DND-41 (cell line): Measurements from ENCODE around the gene LRRC23.

Experiments
- ATAC-seq: fragments of 200-7000 bp; cut with Tn5 transposase; 3 replicates; pipeline ENCODE4 v1.9.1; 2021; ENCODE audit warnings: low read depth; ENCODE audit not compliant: insufficient read depth
- DNase-seq: peaks from one replicate; pipeline ENCODE4 v3.0.0-alpha.2; 2020
- H2AFZ ChIP-seq: 2 replicates; pipeline ENCODE4 v1.6.0; 2012; ENCODE audit warnings: low read depth, low read length
- H3K27ac ChIP-seq: 2 replicates; pipeline ENCODE4 v1.5.1; 2012; ENCODE audit warnings: low read length, inconsistent platforms
- H3K27me3 ChIP-seq: fragments of 200-600 bp; sonication (generic); 2 replicates; pipeline ENCODE4 v1.6.0; 2012; ENCODE audit warnings: low read length, mild to moderate bottlenecking, inconsistent platforms; ENCODE audit not compliant: insufficient read depth, poor library complexity
- H3K36me3 ChIP-seq: 2 replicates; pipeline ENCODE4 v1.5.1; 2012; ENCODE audit warnings: low read length, inconsistent platforms; ENCODE audit not compliant: insufficient read depth
- H3K4me1 ChIP-seq: 2 replicates; pipeline ENCODE4 v1.5.1; 2012; ENCODE audit warnings: mild to moderate bottlenecking, low read length; ENCODE audit not compliant: insufficient read depth
- H3K4me2 ChIP-seq: 2 replicates; pipeline ENCODE4 v1.6.0; 2012; ENCODE audit warnings: mild to moderate bottlenecking, moderate library complexity, low read length, inconsistent platforms; ENCODE audit not compliant: insufficient read depth
- H3K4me3 ChIP-seq, 2 experiments: fragments of 200-600 bp in 1 of 2; shearing (Covaris generic) in 1 of 2; 2 replicates each; pipeline ENCODE4 v1.5.1; 2012 to 2016; ENCODE audit warnings: inconsistent platforms in 2 of 2, low read length in 2 of 2, mild to moderate bottlenecking in 2 of 2, low read depth in 1 of 2, moderate library complexity in 1 of 2
- H3K79me2 ChIP-seq: 2 replicates; pipeline ENCODE4 v1.6.0; 2012; ENCODE audit warnings: low read length, inconsistent platforms; ENCODE audit not compliant: insufficient read depth
- H3K9ac ChIP-seq: 2 replicates; pipeline ENCODE4 v1.6.0; 2012; ENCODE audit warnings: low read depth, mild to moderate bottlenecking, inconsistent platforms, low read length, moderate library complexity
- H3K9me3 ChIP-seq: 2 replicates; pipeline ENCODE4 v1.5.1; 2012; ENCODE audit warnings: low read length, moderate library complexity, mild to moderate bottlenecking, inconsistent platforms; ENCODE audit not compliant: insufficient read depth, severe bottlenecking
- H4K20me1 ChIP-seq: 2 replicates; pipeline ENCODE4 v1.6.0; 2012; ENCODE audit warnings: low read length; ENCODE audit not compliant: insufficient read depth
- EZH2 ChIP-seq: IDR thresholded peaks from 3 replicates; pipeline ENCODE4 v1.6.1; 2012; ENCODE audit warnings: borderline replicate concordance, low read depth, mild to moderate bottlenecking, moderate library complexity, low read length, inconsistent platforms; ENCODE audit not compliant: severe bottlenecking
- TF ChIP-seq, protein P1 (sequence below): IDR thresholded peaks from 2 replicates; pipeline ENCODE4 v1.5.1; 2012; ENCODE audit warnings: borderline replicate concordance, low read length, moderate library complexity, mild to moderate bottlenecking; ENCODE audit not compliant: poor library complexity, severe bottlenecking; ENCODE audit errors: extremely low read depth

LRRC23 gene

DNA sequence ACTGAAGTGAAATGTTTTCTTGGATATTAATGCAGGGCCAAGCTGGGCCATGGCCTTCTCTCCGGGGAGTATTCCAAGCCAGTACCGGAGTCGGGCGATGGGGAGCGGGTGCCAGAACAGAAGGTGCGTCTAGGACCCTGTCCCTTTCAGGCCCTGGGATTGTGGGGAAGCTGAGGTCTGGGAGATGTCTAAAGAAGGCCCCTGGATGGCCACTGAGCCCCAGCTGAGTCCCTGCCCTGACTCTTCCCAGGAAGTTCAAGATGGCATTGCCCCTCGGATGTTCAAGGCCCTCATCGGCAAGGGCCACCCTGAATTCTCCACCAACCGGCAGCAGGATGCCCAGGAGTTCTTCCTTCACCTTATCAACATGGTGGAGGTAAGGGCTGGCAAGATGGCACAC, 44.5 kb upstream of the LRRC23 start:
- DNase-seq (no peak), ATAC-seq (no peak)
- H3K4me1 ChIP-seq, result no peaks in the 10 kb centered on the region
- peaks cover 9% of the 10 kb centered on the region for H3K79me2 ChIP-seq
- no peak overlapping the region for H3K4me2 ChIP-seq
- no peak overlapping the region for H3K27ac ChIP-seq
- peaks cover 97% of the 10 kb centered on the region for H3K36me3 ChIP-seq
- H3K9me3 ChIP-seq, result no peaks in the 10 kb centered on the region
- H3K27me3 ChIP-seq, result no peaks in the 10 kb centered on the region
- TF ChIP-seq EZH2, result no peak
- TF ChIP-seq, protein P1, sequence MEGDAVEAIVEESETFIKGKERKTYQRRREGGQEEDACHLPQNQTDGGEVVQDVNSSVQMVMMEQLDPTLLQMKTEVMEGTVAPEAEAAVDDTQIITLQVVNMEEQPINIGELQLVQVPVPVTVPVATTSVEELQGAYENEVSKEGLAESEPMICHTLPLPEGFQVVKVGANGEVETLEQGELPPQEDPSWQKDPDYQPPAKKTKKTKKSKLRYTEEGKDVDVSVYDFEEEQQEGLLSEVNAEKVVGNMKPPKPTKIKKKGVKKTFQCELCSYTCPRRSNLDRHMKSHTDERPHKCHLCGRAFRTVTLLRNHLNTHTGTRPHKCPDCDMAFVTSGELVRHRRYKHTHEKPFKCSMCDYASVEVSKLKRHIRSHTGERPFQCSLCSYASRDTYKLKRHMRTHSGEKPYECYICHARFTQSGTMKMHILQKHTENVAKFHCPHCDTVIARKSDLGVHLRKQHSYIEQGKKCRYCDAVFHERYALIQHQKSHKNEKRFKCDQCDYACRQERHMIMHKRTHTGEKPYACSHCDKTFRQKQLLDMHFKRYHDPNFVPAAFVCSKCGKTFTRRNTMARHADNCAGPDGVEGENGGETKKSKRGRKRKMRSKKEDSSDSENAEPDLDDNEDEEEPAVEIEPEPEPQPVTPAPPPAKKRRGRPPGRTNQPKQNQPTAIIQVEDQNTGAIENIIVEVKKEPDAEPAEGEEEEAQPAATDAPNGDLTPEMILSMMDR, result no peak
- no peak overlapping the region for H2AFZ ChIP-seq
- peaks cover 4% of the 10 kb centered on the region; the same call in 1 of the 2 replicates for H4K20me1 ChIP-seq
- H3K9ac ChIP-seq, result no peak overlapping the region
- no peak overlapping the region for H3K4me3 ChIP-seq

DNA sequence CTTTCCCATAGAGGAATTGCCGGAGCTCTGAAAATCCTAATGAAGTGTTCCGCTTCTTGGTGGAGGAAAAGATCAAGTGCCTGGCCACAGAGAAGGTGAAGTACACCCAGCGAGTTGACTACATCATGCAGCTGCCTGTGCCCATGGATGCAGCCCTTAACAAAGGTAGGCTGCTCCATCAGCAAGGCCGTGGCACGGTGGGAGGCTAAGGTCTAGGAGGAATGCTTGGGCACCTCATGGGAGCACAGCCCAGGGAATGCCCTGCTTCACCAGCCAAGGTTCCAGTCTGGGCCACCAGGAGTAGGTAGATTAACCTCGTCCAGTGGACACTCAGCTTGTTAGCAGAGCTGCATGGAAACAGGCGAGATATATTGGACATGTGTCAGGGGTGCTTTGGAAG, 43.7 kb upstream of the LRRC23 start:
- peaks cover 3% of the 10 kb centered on the region; the same call in 1 of the 2 replicates for H4K20me1 ChIP-seq
- peaks cover 96% of the 10 kb centered on the region for H3K36me3 ChIP-seq
- H3K27ac ChIP-seq, result no peak overlapping the region
- no peak overlapping the region for H3K4me3 ChIP-seq
- H3K4me2 ChIP-seq, result no peak overlapping the region
- H3K9ac ChIP-seq, result no peak overlapping the region
- no peaks in the 10 kb centered on the region for H3K27me3 ChIP-seq
- 0 out of 2 replicates have a peak, but pooled peaks cover under 1% of the 10 kb centered on the region for H3K79me2 ChIP-seq
- H3K9me3 ChIP-seq, result no peaks in the 10 kb centered on the region
- no peak for TF ChIP-seq EZH2
- TF ChIP-seq, protein P1, result no peak
- H3K4me1 ChIP-seq, result no peaks in the 10 kb centered on the region
- H2AFZ ChIP-seq, result no peak overlapping the region
- DNase-seq, result no peak
- ATAC-seq, result no peak

DNA sequence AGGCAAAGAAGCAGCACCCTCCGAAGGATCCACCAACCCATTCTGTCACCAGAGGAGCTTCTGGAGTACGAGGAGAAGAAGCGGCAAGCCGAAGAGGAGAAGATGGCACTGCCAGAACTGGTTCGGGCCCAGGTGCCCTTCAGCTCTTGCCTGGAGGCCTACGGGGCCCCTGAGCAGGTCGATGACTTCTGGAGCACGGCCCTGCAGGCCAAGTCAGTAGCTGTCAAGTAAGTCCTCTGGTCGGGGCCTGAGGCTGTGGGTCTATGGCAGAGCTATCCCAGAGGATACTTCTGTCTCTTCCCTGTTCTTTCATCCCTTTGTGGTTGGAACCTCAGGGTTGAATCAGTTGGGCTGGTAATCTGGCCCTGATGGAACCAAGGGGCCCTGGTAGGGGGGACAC, 43.2 kb upstream of the LRRC23 start:
- H3K36me3 ChIP-seq, result peaks cover 95% of the 10 kb centered on the region
- H3K4me1 ChIP-seq, result peaks cover 1% of the 10 kb centered on the region; the same call in 1 of the 2 replicates
- no peak overlapping the region for H2AFZ ChIP-seq
- H3K9ac ChIP-seq, result no peak overlapping the region
- TF ChIP-seq EZH2, result no peak
- TF ChIP-seq, protein P1, result no peak
- no peaks in the 10 kb centered on the region for H3K9me3 ChIP-seq
- DNase-seq, result no peak
- H3K4me3 ChIP-seq, result no peak overlapping the region
- peaks cover 2% of the 10 kb centered on the region; the same call in 1 of the 2 replicates for H4K20me1 ChIP-seq
- no peak for ATAC-seq
- no peak overlapping the region for H3K4me2 ChIP-seq
- H3K27ac ChIP-seq, result no peak overlapping the region
- no peaks in the 10 kb centered on the region for H3K27me3 ChIP-seq
- no peaks in the 10 kb centered on the region for H3K79me2 ChIP-seq

DNA sequence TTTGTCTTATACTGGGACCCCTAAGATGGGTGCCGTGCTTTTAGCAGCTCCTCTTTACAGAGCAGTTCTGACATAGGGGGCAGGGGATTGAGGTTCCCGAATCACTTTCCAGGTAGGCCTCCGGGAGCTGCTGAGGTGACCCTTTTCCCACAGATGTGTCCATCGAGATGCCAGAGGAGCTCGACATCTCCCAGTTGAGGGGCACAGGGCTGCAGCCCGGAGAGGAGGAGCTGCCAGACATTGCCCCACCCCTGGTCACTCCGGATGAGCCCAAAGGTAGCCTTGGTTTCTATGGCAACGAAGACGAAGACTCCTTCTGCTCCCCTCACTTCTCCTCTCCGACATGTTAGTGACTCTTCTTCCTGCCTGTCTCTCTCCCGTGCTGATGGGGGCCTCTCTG, 41.6 kb upstream of the LRRC23 start:
- Histone ChIP-seq H3K36me3 (peaks cover 83% of the 10 kb centered on the region), H3K27me3 (no peaks in the 10 kb centered on the region), H2AFZ (no peak overlapping the region), H3K4me1 (peaks cover 9% of the 10 kb centered on the region), H3K9ac (no peak overlapping the region), H3K9me3 (no peaks in the 10 kb centered on the region), H3K79me2 (peaks cover 7% of the 10 kb centered on the region), H4K20me1 (peaks cover 5% of the 10 kb centered on the region; the same call in 1 of the 2 replicates), H3K4me3 (no peak overlapping the region), H3K4me2 (no peak overlapping the region), H3K27ac (no peak overlapping the region)
- DNase-seq (no peak), ATAC-seq (no peak)
- TF ChIP-seq EZH2, result no peak
- TF ChIP-seq, protein P1, result no peak
